ENCODE measurements around the gene KHK. TPM values are rescaled to one million over a fixed set of nuclear protein-coding genes. Genes with fewer than 3 reads are reported as not detected.

The KHK gene
- total RNA-seq, 4 donors from 2014 or later: 0.44 to 2.3 (median 1.7) TPM

DNA sequence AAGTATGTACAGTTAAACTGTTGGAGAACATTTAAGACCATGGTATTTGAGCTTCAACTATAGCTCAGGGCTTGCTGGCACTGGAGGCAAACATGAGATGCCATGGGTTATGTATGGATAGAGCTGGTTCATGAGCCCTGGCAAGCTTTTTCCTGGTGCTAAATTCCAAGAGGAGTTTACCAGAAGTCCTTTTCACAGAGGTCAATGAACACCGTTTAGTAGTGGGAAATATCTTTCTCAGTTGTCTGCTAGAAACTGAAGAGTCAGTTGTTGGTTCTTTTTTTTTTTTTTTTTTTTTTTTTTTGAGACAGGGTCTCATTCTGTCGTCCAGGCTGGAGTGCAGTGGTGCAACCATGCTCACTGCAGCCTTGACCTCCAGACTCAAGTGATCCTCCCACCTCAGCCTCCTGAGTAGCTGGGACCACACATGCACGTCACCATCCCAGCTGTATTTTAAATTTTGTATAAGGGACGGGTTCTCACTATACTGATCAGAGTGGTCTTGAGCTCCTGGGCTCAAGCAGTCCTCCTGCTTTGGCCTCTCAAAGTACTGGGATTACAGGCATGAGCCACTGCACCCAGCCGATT, 1.3 kb downstream of the KHK start:
- no peaks in the 10 kb centered on the region for H3K36me3 ChIP-seq
- no peak overlapping the region for H3K27ac ChIP-seq
- no peaks in the 10 kb centered on the region for H3K9me3 ChIP-seq
- TF ChIP-seq, protein P1, sequence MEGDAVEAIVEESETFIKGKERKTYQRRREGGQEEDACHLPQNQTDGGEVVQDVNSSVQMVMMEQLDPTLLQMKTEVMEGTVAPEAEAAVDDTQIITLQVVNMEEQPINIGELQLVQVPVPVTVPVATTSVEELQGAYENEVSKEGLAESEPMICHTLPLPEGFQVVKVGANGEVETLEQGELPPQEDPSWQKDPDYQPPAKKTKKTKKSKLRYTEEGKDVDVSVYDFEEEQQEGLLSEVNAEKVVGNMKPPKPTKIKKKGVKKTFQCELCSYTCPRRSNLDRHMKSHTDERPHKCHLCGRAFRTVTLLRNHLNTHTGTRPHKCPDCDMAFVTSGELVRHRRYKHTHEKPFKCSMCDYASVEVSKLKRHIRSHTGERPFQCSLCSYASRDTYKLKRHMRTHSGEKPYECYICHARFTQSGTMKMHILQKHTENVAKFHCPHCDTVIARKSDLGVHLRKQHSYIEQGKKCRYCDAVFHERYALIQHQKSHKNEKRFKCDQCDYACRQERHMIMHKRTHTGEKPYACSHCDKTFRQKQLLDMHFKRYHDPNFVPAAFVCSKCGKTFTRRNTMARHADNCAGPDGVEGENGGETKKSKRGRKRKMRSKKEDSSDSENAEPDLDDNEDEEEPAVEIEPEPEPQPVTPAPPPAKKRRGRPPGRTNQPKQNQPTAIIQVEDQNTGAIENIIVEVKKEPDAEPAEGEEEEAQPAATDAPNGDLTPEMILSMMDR (IDR thresholded peaks at IDR 0.05): no peak
- TF ChIP-seq POLR2A (IDR thresholded peaks at IDR 0.05): no peak
- intact Hi-C loops (cut with DNase I): loop anchor here (5.0 kb wide), 1 partner anchor 126 kb away; no protein-coding TSS in a partner anchor
- 91 to 92% methylated on average over 5 of the region's 5 CpGs for WGBS, 2 donors
- DNase-seq: no peak
- no peaks in the 10 kb centered on the region for H3K27me3 ChIP-seq
- no peak overlapping the region for H3K4me3 ChIP-seq (replicated peaks in 1 of 3)
- H3K4me1 ChIP-seq: peaks cover 15% of the 10 kb centered on the region in 2 donors

DNA sequence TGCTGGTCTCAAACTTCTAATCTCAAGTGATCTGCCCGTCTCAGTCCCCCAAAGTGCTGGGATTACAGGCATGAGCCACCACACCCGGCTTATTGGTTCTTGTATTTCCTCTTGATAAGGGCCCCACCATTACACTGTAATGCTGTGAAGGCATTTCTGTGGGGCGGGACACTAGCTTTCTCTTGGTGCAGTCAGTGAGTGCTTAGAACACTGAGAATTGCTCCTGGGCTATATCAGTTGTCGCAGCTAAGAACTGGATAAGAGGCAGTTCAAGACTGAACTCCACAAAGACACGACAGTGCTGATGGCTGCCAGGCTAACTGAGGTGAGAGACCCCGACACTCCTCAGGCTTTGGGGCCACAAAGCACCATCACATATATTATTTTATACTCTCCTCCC, 2.1 kb downstream of the KHK start:
- no peaks in the 10 kb centered on the region for H3K36me3 ChIP-seq
- TF ChIP-seq POLR2A (IDR thresholded peaks at IDR 0.05): no peak
- TF ChIP-seq, protein P1 (IDR thresholded peaks at IDR 0.05): no peak
- H3K4me3 ChIP-seq (replicated peaks in 1 of 3): no peak overlapping the region
- H3K27ac ChIP-seq: no peak overlapping the region
- WGBS, 2 donors: 95 to 97% methylated on average over 6 of the region's 6 CpGs
- H3K27me3 ChIP-seq: no peaks in the 10 kb centered on the region
- DNase-seq: no peak
- no peaks in the 10 kb centered on the region for H3K9me3 ChIP-seq
- H3K4me1 ChIP-seq: peaks cover 18 to 22% of the 10 kb centered on the region in 2 donors
- intact Hi-C loops (cut with DNase I): loop anchor here (5.0 kb wide), 1 partner anchor 126 kb away; no protein-coding TSS in a partner anchor

DNA sequence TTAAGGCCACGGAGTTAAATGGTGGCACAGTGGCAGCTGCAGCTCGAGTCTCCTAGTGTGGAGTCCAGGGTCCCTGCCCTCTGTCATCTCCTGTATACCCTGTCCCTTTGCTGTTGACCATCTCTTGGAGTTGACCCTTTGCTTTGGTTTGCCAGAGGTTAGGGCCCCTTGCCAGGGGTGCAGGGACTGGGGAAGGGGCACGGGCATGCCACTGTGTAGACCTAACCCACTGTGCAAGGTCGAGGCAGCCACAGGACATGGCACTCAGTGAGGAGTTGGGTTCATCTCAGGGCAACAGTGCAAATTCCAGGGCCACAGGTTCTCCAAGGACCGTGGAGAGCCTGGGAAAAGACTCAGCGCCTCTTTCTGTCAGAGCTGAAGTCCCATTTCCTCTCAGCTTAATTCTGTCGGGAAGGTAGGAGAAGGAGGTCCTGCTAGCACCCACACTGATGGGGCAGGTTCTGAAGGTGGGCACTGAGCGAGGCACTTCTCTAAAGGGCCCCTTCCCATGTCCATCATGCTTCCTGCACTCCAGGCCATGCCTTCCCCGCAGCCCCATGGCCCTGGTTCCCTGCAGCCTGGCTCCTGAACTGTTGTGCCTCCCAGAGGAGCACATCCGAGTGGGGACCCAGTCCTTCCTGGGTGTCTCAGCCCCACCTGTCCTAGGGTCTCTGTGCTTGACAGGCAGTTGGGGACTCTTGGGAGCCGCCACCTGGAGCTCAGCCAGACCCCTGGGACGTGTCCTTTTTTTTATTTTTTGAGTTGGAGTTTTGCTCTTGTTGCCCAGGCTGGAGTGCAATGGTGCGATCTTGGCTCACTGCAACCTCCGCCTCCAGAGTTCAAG, 2.8 kb downstream of the KHK start:
- 92 to 93% methylated on average over 14 of the region's 14 CpGs for WGBS, 2 donors
- no peaks in the 10 kb centered on the region for H3K9me3 ChIP-seq
- TF ChIP-seq, protein P1 (IDR thresholded peaks at IDR 0.05): no peak
- TF ChIP-seq POLR2A (IDR thresholded peaks at IDR 0.05): no peak
- DNase-seq: no peak
- H3K4me3 ChIP-seq (replicated peaks in 1 of 3): no peak overlapping the region
- no peaks in the 10 kb centered on the region for H3K27me3 ChIP-seq
- no peak overlapping the region for H3K27ac ChIP-seq
- intact Hi-C loops (cut with DNase I): loop anchor here (5.0 kb wide), 1 partner anchor 127 kb away; no protein-coding TSS in a partner anchor
- peaks cover 18 to 23% of the 10 kb centered on the region in 2 donors for H3K4me1 ChIP-seq
- H3K36me3 ChIP-seq: no peaks in the 10 kb centered on the region

GRCh38 chr2:27091746-27092695, 5.4 kb downstream of the KHK start:
- intact Hi-C loops (cut with DNase I): loop anchor here (10.0 kb wide), 1 partner anchor 213 kb away; the partner anchor contains the start of gene UCN
- Histone ChIP-seq H3K36me3 (no peaks in the 10 kb centered on the region), H3K9me3 (no peaks in the 10 kb centered on the region), H3K4me3 (replicated peaks in 1 of 3) (no peak overlapping the region), H3K4me1 (peaks cover 9 to 25% of the 10 kb centered on the region in 2 donors), H3K27me3 (no peaks in the 10 kb centered on the region), H3K27ac (no peak overlapping the region)
- TF ChIP-seq POLR2A (IDR thresholded peaks at IDR 0.05): no peak
- TF ChIP-seq, protein P1 (IDR thresholded peaks at IDR 0.05): no peak
- DNase-seq: no peak
- WGBS, 2 donors: 75 to 77% methylated on average over 22 to 25 of the region's 25 CpGs
